ENCODE results near the gene DDX6.
"Not testable (repeated sequence)": the region's sequence is repeated elsewhere in the genome, so short reads cannot be mapped to it uniquely, and the experiment has no call there.

DDX6 gene

GRCh38 chr11:118791111-118791960 is at the start of gene DDX6:
Gene DDX6, minus strand, starts transcription at chr11:118791164. Its CDS starts 4,913 bp downstream, at chr11:118786251.
- peak; percentile 90 for DNase-seq (ENCODE audit: low read depth)

- DNase-seq (ENCODE audit: low read depth), result no peak
Observed at GRCh38 chr11:118838905-118839553, 48.1 kb upstream of the DDX6 start.

DNA sequence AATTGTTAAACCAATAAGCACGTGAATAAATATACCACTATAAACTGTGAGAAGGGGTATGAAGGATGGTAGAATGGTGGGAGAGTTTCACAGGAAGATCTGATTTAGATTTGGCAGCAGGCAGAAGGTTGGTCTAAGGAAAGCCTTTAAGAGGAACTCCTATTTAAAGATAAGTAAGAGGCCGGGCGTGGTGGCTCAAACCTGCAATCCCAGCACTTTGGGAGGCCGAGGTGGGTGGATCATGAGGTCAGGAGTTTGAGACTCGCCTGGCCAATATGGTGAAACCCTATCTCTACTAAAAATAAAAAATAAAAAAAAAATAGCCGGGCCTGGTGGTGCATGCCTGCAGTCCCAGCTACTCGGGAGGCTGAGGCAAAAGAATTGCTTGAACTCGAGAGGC is 46.9 kb upstream of the DDX6 start:
- no peak for DNase-seq (ENCODE audit: low read depth)

DNA sequence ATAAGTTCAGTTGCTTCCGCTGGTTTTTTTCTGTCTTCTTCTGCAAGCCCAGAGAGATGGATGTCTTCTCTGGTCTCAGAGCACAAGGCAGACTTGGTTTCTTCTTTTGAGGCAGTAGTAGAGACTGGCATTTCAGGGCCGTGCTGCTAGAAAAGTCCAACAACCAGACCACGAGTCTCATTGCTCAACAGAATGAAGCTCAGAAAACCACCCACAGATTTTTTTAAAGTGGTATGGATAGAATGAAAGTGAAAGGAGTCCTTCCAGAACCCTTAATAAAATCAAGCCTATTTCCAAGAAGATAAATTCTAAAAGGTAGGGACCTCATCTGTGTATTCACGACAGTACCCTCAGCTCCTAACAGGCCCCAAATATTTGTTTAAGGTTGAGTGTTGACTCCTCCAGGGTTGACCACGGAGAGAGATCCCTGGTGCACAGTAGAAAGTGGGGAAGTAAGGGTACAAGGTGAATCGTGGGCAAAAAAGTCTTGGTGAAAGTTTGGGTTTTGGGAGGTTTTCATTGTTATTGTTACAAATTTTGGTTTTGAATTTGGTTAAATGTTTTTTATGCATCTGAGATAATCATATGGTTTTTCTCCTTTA is 43.6 kb upstream of the DDX6 start:
- DNase-seq (ENCODE audit: low read depth), result no peak

DNA sequence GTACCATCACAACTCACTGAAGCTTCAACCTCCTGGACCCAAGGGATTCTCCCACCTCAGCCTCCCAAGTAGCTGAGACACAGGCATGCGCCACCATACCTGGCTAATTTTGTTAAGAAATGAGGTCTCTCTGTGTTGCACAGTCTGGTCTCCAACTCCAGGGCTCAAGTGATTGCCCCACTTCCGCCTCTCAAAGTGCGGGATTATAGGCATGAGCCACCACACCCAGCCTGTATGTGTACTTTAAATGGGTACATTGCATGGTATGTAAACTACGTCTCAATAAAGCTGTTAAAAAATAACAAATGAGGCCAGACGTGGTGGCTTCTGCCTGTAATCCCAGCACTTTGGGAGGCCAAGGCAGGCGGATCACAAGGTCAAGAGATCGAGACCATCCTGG is 36.2 kb upstream of the DDX6 start:
- DNase-seq (ENCODE audit: low read depth), result no peak

DNA sequence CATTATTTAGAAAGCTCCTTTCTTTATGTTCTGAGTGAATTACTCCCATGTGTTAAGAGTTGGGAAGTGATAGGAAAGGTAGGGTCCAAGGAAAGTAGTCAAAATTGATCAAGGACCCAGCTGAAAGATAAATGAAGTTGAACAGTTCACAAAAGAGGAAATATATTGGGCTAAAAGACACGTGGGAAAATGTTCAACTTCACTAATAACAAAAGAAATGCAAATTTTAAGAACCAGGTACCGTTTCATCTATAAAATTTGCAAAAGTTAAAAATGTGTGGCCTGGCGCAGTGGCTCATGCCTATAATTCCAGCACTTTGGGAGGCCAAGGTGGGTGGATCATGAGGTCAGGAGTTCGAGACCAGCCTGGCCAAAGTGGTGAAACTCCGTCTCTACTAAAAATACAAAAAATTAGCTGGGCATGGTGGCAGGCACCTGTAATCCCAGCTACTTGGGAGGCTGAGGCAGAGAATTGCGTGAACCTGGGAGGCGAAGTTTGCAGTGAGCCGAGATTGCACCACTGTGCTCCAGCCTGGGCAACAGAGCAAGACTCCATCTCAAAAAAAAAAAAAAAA is 32.1 kb upstream of the DDX6 start:
- not testable (repeated sequence) for DNase-seq (ENCODE audit: low read depth)

DNA sequence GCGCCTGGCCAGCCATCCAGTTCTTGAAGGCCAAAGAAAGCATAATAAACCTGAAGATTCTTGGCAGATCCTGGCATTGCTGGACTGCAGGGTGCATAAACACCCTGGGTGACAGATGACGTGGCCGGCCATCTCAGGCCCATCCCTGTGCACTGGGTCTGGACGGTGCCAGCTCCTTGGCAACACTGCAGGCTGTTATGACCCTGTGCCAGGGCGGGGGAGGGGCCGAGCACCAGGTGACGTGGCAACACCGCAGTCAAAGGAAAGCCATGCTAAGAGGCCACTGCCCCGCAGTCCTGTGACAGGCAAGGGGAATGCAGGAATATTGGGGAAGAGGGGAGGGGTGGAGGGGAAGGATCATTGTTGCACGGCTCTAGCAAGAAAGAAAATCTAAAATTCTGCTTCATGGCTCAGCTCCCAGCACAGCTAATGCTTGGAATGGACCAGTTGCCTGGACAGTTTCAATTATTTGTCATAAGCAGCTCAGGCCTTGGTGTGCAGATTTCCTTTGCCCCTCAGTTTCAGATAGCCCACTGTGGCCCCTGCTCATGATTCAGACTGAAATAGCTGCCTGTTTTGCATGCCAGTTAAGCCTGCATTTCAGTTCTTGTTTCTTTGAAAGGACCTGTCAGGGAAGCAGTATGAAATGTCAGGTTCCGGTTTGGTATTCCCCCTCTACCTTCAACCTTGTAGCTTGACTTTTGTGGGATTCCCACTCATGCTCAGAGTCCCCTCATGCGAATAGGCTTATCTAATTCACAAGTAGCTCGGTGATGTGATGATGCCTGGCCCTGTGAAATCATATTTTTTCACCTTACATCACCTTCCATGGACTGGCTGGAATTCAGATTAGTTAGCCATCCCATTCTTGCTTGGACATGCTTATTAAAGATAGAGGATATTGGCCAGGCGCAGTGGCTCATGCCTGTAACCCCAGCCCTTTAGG is 29.7 kb upstream of the DDX6 start:
- no peak for DNase-seq (ENCODE audit: low read depth)

DNA sequence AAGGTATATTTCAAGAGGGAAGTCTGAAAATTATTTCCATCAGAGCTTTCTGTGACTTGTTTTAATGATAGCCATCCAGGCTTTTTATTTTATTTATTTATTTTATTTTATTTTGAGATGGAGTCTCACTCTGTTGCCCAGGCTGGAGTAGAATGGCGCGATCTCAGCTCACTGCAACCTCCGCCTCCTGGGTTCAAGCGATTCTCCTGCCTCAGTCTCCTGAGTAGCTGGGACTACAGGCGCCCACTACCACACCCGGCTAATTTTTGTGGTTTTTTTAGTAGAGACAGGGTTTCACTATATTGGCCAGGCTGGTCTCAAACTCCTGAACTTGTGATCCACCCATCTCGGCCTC is 29.0 kb upstream of the DDX6 start:
- not testable (repeated sequence) for DNase-seq (ENCODE audit: low read depth)

DNA sequence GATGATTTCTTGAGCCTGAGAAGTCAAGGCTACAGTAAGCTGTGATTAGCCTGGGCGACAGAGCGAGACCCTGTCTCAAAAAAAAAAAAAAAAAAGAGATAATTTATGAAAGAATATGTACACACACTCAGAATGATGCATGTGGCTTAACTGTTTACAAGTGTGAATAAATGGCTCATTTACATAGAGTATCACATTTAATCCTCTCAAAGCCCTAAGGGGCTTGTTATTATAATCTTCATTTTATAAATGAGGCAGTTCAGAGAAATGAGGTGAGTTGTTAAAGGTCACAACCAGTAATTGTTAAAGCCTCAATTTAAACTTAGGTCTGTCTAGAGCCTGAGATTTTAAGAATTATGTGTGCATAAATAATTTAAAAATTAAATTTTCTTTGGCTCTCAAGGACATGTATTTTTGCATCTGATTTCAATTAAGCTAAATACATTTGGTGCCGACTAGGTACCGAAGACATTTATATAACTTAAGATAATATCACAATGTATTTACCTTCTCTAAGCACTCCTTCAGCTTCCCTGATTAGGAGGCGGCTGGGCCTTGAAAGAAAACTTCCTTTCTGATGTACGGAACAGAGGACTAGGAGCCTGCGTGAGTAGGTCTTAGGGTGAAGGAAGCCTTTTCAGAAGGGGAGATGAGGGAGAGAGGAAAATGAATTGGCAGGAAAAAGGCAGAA is 28.5 kb upstream of the DDX6 start:
- no peak for DNase-seq (ENCODE audit: low read depth)

DNA sequence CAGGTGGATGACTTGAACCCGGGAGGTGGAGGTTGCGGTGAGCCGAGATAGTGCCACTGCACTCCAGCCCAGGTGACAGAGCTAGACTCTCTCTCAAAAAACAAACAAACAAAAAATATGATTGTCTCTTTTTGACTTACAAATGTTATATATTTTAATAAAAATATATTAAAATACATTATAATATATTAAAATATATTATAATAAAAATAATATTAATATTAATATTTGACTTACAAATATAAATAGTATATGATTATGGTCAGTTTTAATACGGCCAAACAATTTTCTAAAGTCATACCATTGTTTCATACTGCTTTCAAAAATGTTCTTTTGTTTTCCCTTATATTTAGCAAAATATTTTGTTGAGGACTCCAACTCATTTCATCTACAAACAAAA is 27.2 kb upstream of the DDX6 start:
- no peak for DNase-seq (ENCODE audit: low read depth)

- no peak for DNase-seq (ENCODE audit: low read depth)
Observed at GRCh38 chr11:118813551-118813950, 22.6 kb upstream of the DDX6 start.

GRCh38 chr11:118812485-118812884 is 21.5 kb upstream of the DDX6 start:
- DNase-seq (ENCODE audit: low read depth), result no peak

DNA sequence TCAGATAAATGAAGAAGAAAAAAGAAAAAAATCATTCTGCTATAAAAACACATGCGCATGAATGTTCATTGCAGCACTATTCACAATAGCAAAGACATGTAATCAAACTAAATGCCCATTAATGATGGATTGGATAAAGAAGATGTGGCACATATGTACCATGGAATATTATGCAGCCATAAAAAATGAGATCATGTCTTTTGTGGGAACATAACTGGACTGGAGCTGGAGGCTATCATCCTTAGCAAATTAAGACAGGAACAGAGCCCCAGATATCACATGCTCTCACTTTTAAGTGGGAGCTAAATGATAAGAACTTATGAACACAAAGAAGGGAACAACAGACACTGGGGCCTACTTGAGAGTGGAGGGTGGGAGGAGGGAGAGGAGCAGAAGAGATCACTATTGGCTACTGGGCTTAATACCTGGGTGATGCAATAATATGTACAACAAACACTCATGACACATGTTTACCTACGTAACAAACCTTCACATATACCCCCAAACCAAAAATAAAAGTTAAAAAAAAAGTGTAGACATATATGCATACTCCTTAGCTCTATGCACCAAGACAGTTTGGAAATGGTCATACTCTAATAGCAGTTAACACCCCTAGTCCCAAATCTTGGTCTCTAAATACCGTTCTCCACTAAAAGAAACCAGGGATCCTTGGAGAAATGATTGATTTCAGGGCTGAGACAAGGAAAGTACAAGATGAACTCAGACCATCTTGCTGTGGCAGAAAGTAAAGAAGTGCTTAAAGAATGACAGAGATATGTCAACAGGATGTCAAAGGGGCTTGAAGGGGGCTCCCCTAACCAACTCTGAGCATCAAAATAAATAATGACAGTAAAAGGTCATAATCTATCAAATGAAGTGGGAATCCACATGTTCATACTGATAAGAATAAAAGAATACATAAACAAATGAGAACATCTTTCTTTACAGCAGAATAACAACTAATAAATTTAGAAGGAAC is 17.1 kb upstream of the DDX6 start:
- no peak for DNase-seq (ENCODE audit: low read depth)

- no peak for DNase-seq (ENCODE audit: low read depth)
Observed at GRCh38 chr11:118806400-118806799, 15.4 kb upstream of the DDX6 start.

DNA sequence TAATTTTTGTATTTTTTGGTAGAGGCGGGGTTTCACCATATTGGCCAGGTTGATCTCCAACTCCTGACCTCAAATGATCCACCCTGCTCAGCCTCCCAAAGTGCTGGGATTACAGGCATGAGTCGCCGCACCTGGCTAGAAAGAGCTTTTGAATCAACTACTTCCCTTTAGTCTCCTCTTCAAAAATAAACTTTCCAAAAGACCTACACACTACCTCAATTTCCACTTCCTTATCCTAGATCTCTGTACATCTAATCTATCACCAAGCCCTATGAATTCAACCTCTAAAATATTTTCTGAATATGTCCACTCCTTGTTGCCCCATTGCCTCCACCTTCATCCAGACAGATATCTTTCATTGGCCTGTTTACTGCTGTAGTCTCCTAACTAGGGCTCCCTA is 13.1 kb upstream of the DDX6 start:
- DNase-seq (ENCODE audit: low read depth), result no peak

DNA sequence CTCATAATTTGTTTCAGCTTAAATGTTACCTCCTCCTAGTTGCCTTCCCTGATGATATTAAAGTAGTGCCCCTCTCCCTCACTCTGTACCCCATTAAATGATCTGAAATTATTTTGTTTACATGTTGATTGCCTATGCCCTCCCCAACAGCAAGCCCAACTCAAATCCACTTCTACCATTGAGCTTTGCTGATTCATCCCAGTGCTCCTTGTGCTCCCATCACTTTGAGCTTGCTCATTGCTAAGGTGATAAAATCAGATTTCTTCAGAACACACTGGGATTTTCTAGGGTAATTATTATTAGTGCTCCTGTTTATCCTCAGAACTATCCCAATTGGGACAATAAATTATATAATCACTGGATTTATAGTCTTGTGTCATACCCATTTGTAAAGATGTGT is 8.4 kb upstream of the DDX6 start:
- DNase-seq (ENCODE audit: low read depth), result no peak

DNA sequence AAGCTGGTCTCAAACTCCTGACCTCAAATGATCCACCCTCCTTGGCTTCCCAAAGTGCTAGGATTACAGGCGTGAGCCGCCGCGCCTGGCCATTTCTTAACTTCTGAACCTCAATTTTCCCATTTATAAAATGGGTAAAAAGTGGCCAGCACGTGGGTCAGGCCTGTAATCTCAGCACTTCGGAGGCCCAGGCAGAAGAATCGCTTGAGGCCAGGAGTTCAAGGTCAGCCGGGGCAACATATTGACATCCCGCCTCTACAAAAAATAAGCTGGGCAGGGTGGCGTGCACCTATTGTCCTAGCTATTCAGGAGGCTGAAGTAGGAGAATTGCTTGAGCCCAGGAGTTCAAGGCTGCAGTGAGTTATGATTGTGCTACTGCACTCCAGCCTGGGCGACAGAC is 6.5 kb upstream of the DDX6 start:
- no peak for DNase-seq (ENCODE audit: low read depth)

DNA sequence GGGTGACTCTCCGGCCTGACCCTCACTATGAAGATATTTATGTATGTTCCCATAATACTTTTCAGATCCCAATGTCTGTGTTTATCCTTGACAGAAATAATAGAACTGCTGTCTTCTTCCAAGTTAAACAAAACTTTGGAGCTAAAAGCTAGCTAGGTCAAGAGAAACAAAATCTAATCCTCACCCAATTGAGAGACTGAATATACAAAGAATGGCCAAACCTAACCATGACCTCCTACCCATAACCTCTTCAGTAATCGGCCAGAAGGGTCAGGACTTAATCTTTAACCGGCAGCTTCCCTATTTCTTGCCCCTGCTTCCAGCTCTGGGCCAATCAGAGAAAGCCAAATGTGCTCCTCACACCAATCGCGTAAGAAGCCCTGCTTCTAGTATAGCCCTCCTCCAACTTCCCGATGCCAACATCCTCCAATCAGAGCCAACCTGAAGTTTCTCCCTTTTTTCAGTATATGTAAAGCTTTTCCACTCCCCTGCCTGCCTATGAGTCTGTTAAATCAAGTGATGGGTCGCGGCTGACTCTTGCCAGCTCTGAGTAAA is 1.7 kb upstream of the DDX6 start:
- peak; percentile 44 for DNase-seq (ENCODE audit: low read depth)

DNA sequence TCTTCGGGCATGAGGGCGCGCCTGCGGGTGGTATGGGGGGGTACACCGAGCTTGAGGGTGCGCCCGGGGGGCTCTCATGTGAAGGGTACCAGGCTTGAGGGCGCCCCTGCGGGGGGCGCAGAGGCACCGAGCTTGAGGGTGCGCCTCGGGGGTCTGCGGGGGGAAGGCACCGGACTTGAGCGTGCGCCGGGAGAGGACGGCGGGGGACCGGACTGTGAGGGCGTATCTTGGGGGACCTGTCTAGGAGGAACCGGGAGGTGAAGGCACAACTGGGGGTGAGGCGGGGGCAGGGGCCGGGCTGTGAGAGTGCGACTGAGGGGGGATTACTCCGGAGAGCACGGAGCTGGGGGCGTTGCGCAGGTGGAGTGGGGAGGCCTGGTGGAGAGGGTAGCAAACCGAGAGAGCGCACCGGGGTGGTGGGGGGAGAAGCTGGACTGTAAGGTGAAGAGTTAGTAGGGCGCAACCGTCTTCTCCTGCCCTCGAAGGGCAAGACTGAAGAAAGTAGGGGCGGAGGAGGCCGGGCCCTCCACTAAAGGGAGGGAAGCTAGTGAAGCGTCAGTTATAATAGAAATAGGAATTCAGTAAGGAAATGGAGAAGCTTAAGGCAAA is 1.1 kb upstream of the DDX6 start:
- DNase-seq (ENCODE audit: low read depth), result peak; percentile 23

Data from activated T-cell treated with anti-CD3 and anti-CD28 coated beads for 48 hours (primary cell).